OCI-LY7 (cell line): Measurements from ENCODE around the gene C14orf93.

Source experiments
- CTCF ChIP-seq: fragments of 200-600 bp; sonication (generic); conservative IDR thresholded peaks from 2 replicates; pipeline ENCODE4 v1.5.1; 2014; ENCODE audit warnings: mild to moderate bottlenecking, antibody characterized with exemption, low read length, moderate library complexity, mixed read lengths
- EZH2phosphoT487 ChIP-seq: fragments of 200-600 bp; sonication (generic); IDR thresholded peaks from 2 replicates; pipeline ENCODE4 v1.6.1; 2018; ENCODE audit warnings: low read depth, borderline replicate concordance, mild to moderate bottlenecking, mixed run types, antibody characterized with exemption, low read length, moderate library complexity, mixed read lengths

- TF ChIP-seq CTCF (no peak), EZH2phosphoT487 (no peak)
Observed at GRCh38 chr14:23055621-23056144, 45.7 kb upstream of the C14orf93 start.
